Hematopoietic multipotent progenitor cell treated with erythropoietin and hydrocortisone succinate and interleukin-3 and kit ligand, for 6 days (in vitro differentiated cells): ENCODE data around the gene INPP5E.

Experiments
- DNase-seq: peaks from one replicate; pipeline ENCODE4 v3.0.0-alpha.2; 2015

INPP5E gene

GRCh38 chr9:136439481-136440408 lies at the start of gene INPP5E:
Gene INPP5E (minus strand): TSS chr9:136439845. CDS start chr9:136439419, 426 bp downstream.
- peak; percentile 74 for DNase-seq

GRCh38 chr9:136488247-136489214 lies 48.9 kb upstream of the INPP5E start:
- peak; percentile 63 for DNase-seq

- no peak for DNase-seq
Measured at GRCh38 chr9:136487672-136488071, 48.0 kb upstream of the INPP5E start.

GRCh38 chr9:136486823-136487620 lies 47.4 kb upstream of the INPP5E start:
- DNase-seq, result no peak

GRCh38 chr9:136486131-136486530 lies 46.5 kb upstream of the INPP5E start:
- DNase-seq, result no peak

- peak; percentile 94 for DNase-seq
Measured at GRCh38 chr9:136485049-136486045, 45.7 kb upstream of the INPP5E start.

GRCh38 chr9:136484153-136485048 lies 44.8 kb upstream of the INPP5E start:
- DNase-seq, result no peak

- DNase-seq, result peak; percentile 94
Measured at GRCh38 chr9:136483589-136484152, 44.0 kb upstream of the INPP5E start.

GRCh38 chr9:136482793-136483588 lies 43.3 kb upstream of the INPP5E start, which contains the start of gene SEC16A:
Gene SEC16A (minus strand): TSS chr9:136483040. CDS start chr9:136477615, 5,425 bp downstream.
- DNase-seq, result peak; percentile 100

GRCh38 chr9:136482046-136482792 lies 42.6 kb upstream of the INPP5E start:
- peak; percentile 69 for DNase-seq

- no peak for DNase-seq
Measured at GRCh38 chr9:136481558-136481957, 41.9 kb upstream of the INPP5E start.

GRCh38 chr9:136476369-136477150 lies 36.9 kb upstream of the INPP5E start:
- DNase-seq, result no peak

GRCh38 chr9:136474974-136475865 lies 35.6 kb upstream of the INPP5E start:
- no peak for DNase-seq

- DNase-seq, result no peak
Measured at GRCh38 chr9:136474021-136474640, 34.5 kb upstream of the INPP5E start.

GRCh38 chr9:136473354-136473721 lies 33.7 kb upstream of the INPP5E start:
- no peak for DNase-seq
